ENCODE measurements around the gene MORF4L1. TPM values are rescaled to one million over a fixed set of nuclear protein-coding genes. Genes with fewer than 3 reads are reported as not detected.

Gene MORF4L1
- total and polyA plus RNA-seq, 2 experiments from 2014 or later, result 520 to 571 TPM

DNA sequence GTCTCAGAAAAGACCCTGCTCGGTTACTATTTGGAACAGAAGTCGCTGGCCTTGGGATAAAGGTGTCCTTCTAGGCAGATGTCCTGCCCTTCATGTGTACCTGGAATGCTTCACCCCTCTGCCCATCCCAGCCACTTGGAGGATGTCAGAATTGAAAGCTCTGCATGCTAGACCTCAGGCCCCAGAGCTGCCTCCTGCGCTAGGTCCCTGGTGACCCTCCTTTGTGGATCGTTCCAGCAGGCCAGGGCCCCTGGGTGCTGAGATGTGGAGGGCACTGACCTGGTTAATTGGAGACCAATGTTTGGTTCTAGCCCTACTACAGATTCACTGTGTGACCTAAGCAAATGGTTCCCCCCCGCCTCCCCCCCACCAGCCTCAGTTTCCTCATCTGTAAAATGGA is 74.8 kb downstream of the MORF4L1 start (continued):
- TF ChIP-seq, protein P1, sequence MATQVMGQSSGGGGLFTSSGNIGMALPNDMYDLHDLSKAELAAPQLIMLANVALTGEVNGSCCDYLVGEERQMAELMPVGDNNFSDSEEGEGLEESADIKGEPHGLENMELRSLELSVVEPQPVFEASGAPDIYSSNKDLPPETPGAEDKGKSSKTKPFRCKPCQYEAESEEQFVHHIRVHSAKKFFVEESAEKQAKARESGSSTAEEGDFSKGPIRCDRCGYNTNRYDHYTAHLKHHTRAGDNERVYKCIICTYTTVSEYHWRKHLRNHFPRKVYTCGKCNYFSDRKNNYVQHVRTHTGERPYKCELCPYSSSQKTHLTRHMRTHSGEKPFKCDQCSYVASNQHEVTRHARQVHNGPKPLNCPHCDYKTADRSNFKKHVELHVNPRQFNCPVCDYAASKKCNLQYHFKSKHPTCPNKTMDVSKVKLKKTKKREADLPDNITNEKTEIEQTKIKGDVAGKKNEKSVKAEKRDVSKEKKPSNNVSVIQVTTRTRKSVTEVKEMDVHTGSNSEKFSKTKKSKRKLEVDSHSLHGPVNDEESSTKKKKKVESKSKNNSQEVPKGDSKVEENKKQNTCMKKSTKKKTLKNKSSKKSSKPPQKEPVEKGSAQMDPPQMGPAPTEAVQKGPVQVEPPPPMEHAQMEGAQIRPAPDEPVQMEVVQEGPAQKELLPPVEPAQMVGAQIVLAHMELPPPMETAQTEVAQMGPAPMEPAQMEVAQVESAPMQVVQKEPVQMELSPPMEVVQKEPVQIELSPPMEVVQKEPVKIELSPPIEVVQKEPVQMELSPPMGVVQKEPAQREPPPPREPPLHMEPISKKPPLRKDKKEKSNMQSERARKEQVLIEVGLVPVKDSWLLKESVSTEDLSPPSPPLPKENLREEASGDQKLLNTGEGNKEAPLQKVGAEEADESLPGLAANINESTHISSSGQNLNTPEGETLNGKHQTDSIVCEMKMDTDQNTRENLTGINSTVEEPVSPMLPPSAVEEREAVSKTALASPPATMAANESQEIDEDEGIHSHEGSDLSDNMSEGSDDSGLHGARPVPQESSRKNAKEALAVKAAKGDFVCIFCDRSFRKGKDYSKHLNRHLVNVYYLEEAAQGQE (IDR thresholded peaks at IDR 0.05; ENCODE audit: unreplicated experiment), result no peak
- TF ChIP-seq, protein P2, sequence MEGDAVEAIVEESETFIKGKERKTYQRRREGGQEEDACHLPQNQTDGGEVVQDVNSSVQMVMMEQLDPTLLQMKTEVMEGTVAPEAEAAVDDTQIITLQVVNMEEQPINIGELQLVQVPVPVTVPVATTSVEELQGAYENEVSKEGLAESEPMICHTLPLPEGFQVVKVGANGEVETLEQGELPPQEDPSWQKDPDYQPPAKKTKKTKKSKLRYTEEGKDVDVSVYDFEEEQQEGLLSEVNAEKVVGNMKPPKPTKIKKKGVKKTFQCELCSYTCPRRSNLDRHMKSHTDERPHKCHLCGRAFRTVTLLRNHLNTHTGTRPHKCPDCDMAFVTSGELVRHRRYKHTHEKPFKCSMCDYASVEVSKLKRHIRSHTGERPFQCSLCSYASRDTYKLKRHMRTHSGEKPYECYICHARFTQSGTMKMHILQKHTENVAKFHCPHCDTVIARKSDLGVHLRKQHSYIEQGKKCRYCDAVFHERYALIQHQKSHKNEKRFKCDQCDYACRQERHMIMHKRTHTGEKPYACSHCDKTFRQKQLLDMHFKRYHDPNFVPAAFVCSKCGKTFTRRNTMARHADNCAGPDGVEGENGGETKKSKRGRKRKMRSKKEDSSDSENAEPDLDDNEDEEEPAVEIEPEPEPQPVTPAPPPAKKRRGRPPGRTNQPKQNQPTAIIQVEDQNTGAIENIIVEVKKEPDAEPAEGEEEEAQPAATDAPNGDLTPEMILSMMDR (conservative IDR thresholded peaks at IDR 0.05; ENCODE audit: low read depth in 2 of 2), result no peak
- TF ChIP-seq, protein P3, sequence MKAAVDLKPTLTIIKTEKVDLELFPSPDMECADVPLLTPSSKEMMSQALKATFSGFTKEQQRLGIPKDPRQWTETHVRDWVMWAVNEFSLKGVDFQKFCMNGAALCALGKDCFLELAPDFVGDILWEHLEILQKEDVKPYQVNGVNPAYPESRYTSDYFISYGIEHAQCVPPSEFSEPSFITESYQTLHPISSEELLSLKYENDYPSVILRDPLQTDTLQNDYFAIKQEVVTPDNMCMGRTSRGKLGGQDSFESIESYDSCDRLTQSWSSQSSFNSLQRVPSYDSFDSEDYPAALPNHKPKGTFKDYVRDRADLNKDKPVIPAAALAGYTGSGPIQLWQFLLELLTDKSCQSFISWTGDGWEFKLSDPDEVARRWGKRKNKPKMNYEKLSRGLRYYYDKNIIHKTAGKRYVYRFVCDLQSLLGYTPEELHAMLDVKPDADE (IDR thresholded peaks at IDR 0.05), result no peak
- TF ChIP-seq EZH2phosphoT487 (IDR thresholded peaks at IDR 0.05; ENCODE audit: unreplicated experiment) (no peak), POLR2AphosphoS5 (IDR thresholded peaks at IDR 0.05; ENCODE audit: low read depth) (no peak), ZNF331 (CRISPR knock-in tag; IDR thresholded peaks at IDR 0.05; ENCODE audit: low read depth) (no peak)

Small RNA genes lying within 50 kb of the gene (small RNA-seq; reads per million reads assigned to genes)
- gene RNU6-415P (ENCODE audit: low replicate concordance), result not detected

Other genes with a start within 250 kb of the MORF4L1 start
- 1.0 and 1.6 TPM in 2 replicates for gene CHRNB4, start 231.7 kb upstream of the MORF4L1 start, total RNA-seq (2014; rRNA removed; shearing (Covaris generic))
- gene CHRNB4, start 231.7 kb upstream of the MORF4L1 start, polyA plus RNA-seq (2016; fragmentation: Nextera tagmentation; extraction: Ambion mirVana), result 0.71 and 1.4 TPM in 2 replicates
- gene ADAMTS7, start 61.4 kb upstream of the MORF4L1 start, total RNA-seq (2014; rRNA removed; shearing (Covaris generic)), result 46.5 and 52.7 TPM in 2 replicates
- 11.2 and 11.6 TPM in 2 replicates for gene ADAMTS7, start 61.4 kb upstream of the MORF4L1 start, polyA plus RNA-seq (2016; fragmentation: Nextera tagmentation; extraction: Ambion mirVana)
- 19.7 and 41.2 TPM in 2 replicates for gene CTSH, start 72.2 kb downstream of the MORF4L1 start, total RNA-seq (2014; rRNA removed; shearing (Covaris generic))
- 18.2 and 19.9 TPM in 2 replicates for gene CTSH, start 72.2 kb downstream of the MORF4L1 start, polyA plus RNA-seq (2016; fragmentation: Nextera tagmentation; extraction: Ambion mirVana)
- gene RASGRF1, start 217.9 kb downstream of the MORF4L1 start, total RNA-seq (2014; rRNA removed; shearing (Covaris generic)), result 0.24 and 0.39 TPM in 2 replicates
- 0.03 and 0.05 TPM in 2 replicates for gene RASGRF1, start 217.9 kb downstream of the MORF4L1 start, polyA plus RNA-seq (2016; fragmentation: Nextera tagmentation; extraction: Ambion mirVana)

Measured in GM23338 (cell line).